ENCODE measurements around the gene MRI1. TPM values are rescaled to one million over a fixed set of nuclear protein-coding genes. Genes with fewer than 3 reads are reported as not detected.

MRI1 gene
- 32.9 TPM for total RNA-seq

DNA sequence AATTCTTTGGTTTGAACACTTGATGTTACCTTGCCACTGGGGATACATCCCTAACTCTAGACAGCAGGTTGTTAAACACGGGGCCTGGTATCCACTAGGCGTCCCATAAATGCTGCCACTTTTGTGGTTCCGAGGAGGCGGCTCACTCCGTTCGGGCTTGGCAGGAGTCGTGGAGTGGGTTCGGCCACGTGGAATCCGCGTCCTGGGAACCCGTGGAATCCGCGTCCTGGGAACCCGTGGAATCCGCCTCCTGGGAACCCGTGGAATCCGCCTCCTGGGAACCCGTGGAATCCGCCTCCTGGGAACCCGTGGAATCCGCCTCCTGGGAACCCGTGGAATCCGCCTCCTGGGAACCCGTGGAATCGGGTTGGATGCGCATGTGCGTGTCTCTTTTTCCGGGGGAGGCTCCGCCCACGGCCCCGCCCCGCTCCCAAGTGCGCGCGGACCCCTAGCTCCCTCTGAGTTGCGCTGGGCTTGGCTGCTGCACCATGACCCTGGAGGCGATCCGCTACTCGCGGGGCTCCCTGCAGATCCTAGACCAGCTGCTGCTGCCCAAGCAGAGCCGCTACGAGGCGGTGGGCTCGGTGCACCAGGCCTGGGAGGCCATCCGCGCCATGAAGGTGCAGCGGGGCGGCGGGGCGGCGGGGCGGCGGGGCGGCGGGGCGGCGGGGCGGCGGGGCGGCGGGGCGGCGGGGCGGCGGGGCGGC is at the start of gene MRI1:
TSS of gene MRI1 (plus strand) at position 422 of the 707 bp plus-strand sequence. CDS start at position 489, 67 bp downstream.

GRCh38 chr19:13774217-13775191 is 10.2 kb downstream of the MRI1 start, which contains the start of gene C19orf53:
Gene C19orf53 (plus strand): TSS chr19:13774456. CDS start chr19:13774478, 22 bp downstream.

GRCh38 chr19:13794757-13795589 is 30.7 kb downstream of the MRI1 start, which contains the start of gene ZSWIM4:
Gene ZSWIM4 (plus strand): TSS chr19:13795443. CDS start chr19:13795649, 206 bp downstream.

Small RNA genes within 50 kb of the gene (small RNA-seq; reads per million reads assigned to genes)
- not detected for gene RN7SL619P (ENCODE audit: low replicate concordance)

Other genes with a start within 250 kb of the MRI1 start
- 18.2 TPM for gene C19orf53, start 9.9 kb downstream of the MRI1 start, total RNA-seq
- gene ZSWIM4, start 30.9 kb downstream of the MRI1 start, total RNA-seq, result 17.5 TPM
- gene NANOS3, start 112.6 kb downstream of the MRI1 start, total RNA-seq, result 3.8 TPM
- 21.9 TPM for gene BRME1, start 141.6 kb downstream of the MRI1 start, total RNA-seq
- 20.0 TPM for gene CC2D1A, start 141.7 kb downstream of the MRI1 start, total RNA-seq
- gene PODNL1, start 173.9 kb downstream of the MRI1 start, total RNA-seq, result not detected
- gene DCAF15, start 188.0 kb downstream of the MRI1 start, total RNA-seq, result 19.1 TPM
- 4.4 TPM for gene RFX1, start 241.8 kb downstream of the MRI1 start, total RNA-seq